C4-2B (cell line): ENCODE data around the gene ENTPD8.

Source experiments
- ZFX ChIP-seq: fragments of 450-650 bp; IDR thresholded peaks from 2 replicates; pipeline ENCODE4 v1.6.1; 2017
- TF ChIP-seq, protein P1 (sequence below): fragments of 450-650 bp; conservative IDR thresholded peaks from 2 replicates; pipeline ENCODE4 v1.5.1; 2017; ENCODE audit warnings: mild to moderate bottlenecking

DNA sequence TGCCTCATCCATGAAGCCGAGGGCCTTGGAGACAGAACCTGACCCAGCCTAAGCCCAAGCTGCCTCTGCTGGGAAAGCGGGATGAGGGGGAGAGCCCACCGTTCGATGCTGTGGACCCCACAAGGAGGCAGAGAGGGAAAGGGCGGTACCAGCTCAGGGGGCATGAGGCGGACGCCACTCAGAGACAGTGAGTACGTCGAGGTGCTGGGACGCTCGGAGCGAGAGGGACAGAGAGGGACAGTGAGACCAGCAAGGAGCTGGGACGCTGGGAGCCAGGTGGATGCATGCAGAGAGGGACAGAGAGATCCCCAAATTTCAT lies 51.8 kb downstream of the ENTPD8 start:
- TF ChIP-seq, protein P1, sequence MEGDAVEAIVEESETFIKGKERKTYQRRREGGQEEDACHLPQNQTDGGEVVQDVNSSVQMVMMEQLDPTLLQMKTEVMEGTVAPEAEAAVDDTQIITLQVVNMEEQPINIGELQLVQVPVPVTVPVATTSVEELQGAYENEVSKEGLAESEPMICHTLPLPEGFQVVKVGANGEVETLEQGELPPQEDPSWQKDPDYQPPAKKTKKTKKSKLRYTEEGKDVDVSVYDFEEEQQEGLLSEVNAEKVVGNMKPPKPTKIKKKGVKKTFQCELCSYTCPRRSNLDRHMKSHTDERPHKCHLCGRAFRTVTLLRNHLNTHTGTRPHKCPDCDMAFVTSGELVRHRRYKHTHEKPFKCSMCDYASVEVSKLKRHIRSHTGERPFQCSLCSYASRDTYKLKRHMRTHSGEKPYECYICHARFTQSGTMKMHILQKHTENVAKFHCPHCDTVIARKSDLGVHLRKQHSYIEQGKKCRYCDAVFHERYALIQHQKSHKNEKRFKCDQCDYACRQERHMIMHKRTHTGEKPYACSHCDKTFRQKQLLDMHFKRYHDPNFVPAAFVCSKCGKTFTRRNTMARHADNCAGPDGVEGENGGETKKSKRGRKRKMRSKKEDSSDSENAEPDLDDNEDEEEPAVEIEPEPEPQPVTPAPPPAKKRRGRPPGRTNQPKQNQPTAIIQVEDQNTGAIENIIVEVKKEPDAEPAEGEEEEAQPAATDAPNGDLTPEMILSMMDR: no peak
- TF ChIP-seq ZFX: no peak
